G401.6 (cell line): ENCODE measurements around the gene CDK5RAP2.

Experiments used
- FAIRE-seq: peaks from 2 replicates; lab custom pipeline; 2012; peaks lifted over from hg19 to GRCh38; lab: Jason Lieb, UNC

The CDK5RAP2 gene

DNA sequence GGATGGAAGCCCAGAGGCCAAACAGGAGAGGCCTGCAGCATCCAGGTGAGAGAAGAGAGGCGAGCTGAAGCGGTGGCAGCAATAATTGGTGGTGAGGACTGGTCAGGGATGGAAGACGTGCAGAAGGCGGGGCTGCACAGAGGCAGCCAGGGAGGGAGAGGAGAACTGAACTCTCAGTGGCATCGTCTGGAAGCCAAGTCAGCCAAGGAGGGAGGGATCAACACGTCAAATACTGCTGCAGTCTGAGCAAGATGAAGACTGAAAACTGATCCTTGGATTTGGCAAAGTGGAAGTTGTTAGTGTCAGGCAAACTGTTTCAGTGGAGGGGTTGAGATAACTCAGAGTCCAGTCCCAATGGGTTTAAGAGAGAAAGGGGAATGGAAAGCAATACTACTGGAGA, 145.4 kb downstream of the CDK5RAP2 start:
- no peak for FAIRE-seq

DNA sequence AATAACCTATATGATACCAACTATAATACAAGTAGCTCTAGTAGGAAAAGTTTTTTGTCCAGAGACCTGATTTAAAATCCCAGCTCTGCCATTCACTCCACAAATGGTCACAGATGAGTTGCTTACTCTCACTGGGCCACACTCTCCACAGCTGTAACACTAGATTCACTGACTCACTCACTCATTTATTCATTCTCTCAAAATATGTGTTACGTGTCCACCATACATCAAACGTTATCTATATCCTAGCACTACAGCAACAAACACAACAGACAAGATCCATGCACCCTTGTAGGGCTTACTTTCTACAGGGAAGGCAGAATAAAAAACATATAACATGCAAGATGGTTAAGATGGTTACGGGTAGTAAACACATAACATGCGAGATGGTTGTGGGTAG, 146.3 kb downstream of the CDK5RAP2 start:
- no peak for FAIRE-seq

DNA sequence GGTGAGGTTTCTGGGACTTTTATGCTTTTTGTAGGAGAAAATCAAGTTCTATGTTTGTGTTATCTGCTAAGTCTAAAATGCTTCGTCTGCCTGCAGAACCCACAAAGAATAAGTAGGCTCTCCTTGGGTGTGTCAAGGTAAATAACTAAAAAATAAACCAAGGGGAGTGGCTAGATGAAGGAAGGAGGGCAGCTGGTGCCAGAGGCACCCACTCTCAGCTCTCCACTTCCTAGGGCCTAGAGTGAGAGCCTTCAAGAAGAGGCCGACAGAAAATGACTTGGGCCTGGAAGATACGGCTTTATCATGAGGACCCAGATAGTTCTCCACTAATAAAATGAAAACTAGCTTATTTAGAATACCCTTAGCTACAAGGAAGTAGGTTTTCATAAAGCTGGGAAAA, 147.4 kb downstream of the CDK5RAP2 start:
- FAIRE-seq = no peak

- FAIRE-seq = no peak
Measured at GRCh38 chr9:120431268-120431667, 148.7 kb downstream of the CDK5RAP2 start.

DNA sequence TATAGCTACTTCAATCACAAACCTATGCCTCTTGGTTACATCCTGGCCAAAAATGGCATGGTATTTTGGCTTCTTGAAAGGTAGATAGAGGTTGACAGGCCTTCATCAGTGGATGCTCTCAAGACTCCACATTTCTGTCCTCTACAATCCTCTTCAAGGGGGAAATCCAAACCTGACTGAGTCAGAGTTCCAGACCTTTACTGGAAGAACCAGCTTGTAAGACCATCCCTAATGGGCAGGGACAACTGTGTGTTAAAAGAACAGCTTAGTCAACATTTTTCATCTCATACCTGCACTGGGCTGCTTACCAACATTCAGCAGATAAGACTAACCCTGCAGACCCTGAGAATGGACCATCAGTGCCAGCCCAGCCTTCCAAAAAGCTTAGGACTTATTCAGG, 155.7 kb downstream of the CDK5RAP2 start:
- FAIRE-seq = no peak

DNA sequence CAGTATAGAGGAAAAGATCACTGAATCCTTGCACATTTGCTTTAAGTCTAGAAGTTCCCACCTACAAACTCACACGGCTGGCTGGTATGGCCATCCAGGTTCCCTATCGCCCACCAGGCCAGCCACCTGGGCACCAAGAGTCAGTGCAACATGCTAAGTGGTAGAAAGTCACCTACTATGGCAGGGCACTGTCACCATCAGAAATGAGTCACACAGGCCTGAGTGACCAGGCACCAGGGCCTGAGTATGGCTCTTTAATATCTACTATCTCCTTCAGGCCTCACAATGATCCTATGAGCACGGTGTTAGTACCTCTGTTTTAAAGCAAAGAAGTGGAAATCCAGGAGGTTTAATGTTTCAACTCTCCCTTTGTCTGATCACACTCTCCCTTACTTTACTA, 156.2 kb downstream of the CDK5RAP2 start:
- FAIRE-seq = no peak

- no peak for FAIRE-seq
Measured at GRCh38 chr9:120421977-120422376, 158.0 kb downstream of the CDK5RAP2 start.

DNA sequence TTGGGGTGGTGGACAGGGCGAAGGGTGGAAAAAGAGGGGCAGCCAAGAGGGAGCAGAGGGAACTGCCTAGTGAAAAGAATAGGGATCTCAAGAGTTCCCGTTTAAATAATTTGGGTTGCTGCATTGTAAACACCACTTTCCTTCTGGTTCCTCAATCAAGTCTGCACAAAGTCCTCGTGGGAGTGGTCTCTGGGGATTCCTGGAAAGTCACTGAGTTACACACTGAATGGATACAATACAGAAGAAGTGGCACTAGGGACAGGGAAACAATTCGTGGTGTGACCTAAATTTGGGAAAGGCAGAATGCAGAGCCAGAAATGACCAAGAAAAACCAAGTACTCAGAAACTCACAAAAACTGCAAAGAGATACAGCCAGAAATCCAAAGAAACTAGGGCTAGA, 161.7 kb downstream of the CDK5RAP2 start:
- no peak for FAIRE-seq

DNA sequence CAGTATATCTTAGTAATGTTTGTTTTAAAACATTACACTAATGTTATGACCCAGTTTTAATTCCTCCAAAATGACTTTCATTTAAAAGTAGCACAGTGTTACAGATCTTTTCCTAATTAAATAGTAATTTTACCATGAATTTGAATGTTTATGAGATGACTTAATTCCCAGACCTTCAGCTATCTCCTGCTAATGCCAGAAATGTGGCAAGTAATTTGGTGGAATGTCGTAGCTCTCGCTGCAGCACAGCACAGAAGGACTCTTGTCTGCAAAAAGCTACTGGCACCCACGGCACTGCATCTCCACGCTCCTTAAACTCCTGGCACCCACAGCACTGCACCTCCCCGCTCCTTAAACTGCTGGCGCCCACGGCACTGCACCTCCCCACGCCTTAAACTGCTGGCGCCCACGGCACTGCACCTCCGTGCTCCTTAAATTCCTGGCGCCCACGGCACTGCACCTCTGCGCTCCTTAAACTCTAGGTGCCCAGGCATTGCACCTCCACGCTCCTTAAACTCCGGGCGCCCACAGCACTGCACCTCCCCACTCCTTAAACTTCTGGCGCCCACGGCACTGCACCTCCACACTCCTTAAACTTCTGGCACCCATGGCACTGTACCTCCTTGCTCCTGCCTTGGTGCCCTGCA, 163.1 kb downstream of the CDK5RAP2 start:
- no peak for FAIRE-seq

GRCh38 chr9:120413121-120414048, 166.6 kb downstream of the CDK5RAP2 start:
- FAIRE-seq = no peak

- no peak for FAIRE-seq
Measured at GRCh38 chr9:120412425-120412951, 167.5 kb downstream of the CDK5RAP2 start.

- no peak for FAIRE-seq
Measured at GRCh38 chr9:120411862-120412424, 168.0 kb downstream of the CDK5RAP2 start.

GRCh38 chr9:120410925-120411501, 169.0 kb downstream of the CDK5RAP2 start:
- no peak for FAIRE-seq

DNA sequence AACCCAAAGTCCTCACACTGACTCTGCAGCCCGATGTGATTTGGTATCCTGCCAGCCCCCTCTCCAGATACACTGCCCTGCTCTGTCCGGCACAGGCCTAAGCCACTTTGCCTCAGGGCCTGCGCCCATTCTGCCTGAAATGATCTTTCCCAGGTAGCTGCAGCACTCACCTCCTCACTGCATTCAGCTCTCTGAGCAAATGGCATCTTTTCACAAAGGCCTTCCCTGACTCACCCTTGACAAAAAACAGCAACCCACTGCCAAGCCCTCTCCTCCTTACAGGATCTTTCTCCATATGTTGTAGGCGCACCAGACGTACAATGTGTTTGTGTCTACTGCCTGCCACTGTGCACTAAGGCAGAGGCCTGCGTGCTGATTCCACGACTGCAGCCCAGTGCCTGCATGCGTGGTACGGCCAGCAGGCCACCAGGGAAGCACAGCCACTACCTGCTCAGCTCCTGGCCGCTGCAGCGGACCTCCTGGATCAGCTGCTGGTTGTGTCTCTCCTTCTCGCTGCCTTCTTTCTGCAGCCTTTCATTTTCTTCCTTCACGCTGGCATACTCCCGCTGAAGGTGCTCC, 171.2 kb downstream of the CDK5RAP2 start:
- no peak for FAIRE-seq

- no peak for FAIRE-seq
Measured at GRCh38 chr9:120405860-120406259, 174.1 kb downstream of the CDK5RAP2 start.

DNA sequence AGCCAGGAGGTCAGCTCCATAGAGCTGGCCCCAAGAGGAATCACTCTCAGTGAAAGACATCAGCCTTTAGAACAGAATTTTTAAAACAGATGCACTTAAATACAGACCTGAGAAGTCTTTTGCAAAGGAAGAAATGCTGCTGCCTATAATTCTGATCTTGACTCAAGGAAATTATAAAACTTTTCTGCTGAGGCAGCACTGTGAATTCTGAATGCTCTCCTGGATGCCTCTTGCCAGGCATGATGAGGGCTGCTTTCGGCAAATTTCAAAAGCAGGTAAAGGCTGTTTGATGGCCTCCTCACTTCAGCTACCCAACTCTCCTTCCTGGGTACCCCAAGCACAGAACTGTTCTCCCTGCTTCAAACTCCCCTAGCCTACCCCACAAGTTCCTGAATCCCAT, 174.8 kb downstream of the CDK5RAP2 start:
- FAIRE-seq = no peak

DNA sequence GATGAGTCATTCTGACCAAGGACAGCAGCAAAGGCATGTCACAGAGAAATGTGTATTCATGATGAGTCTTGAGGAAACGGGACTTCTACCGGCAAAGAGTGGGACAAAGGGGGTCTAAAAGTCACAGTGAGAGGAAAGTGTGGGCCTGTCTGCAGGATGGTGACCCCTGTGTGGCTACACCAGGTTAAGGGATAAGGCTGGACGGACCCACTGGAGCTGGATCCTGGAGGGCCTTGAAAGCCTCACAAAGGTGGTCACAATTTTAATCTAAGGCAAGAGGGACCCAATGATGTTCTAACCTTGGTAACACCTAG, 176.5 kb downstream of the CDK5RAP2 start:
- FAIRE-seq = no peak

DNA sequence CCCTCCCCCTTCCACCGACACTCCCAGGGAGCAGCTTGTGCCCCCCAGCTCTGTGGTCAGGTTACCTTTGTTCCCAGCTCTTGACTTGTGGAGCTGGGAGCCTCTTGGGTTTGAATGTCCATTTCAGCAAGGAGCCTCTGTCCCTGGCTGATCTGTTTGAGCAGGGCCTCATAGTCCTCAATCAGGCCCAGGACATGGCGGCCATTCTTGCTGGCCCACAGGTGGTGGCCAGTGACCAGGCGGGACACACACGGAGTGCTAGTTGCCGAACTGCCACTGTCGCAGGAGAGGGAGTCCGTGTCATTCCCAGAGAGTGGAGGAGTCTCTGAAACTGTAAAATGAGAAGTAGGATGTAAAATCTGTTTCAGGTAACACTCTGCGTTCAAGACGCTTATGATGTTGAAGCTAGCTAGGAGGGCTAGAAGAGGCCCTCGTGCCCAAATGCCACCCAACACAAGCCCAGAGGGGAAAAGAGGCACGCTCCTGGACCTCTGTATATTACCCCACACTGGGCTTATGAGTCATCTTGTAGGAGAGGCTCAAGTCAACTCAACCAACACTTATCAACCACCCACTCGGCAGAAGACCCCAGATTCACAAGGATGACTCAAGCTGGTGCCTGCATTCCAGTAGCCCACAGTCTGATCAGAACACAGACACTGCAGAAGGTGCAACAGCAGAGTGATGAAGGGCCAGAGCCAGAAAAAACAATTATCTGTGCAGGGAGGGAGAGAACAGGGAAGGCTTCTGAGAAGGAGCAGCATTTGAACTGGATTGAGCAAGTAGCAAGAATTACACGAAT, 177.0 kb downstream of the CDK5RAP2 start:
- FAIRE-seq = no peak

GRCh38 chr9:120399940-120400339, 180.0 kb downstream of the CDK5RAP2 start:
- FAIRE-seq = no peak

DNA sequence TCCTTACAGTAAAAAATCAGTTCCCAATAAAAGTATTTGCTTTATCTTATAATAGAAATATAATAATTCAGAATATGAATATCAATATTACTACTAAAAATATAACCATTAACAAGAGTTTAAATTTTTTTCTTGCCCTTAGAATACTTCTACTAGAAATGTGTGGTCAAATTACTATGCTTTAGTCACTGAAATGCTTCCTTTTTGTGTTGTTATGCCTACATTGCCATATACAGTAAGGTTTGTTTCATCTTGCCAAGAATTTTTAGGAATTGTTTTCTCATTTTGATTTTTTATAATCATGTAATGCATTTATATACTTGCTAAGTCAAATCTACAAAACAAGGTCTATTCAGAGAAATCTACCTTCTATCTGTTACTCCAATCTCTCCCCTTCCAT, 181.7 kb downstream of the CDK5RAP2 start:
- no peak for FAIRE-seq

GRCh38 chr9:120397453-120397852, 182.5 kb downstream of the CDK5RAP2 start:
- no peak for FAIRE-seq

- no peak for FAIRE-seq
Measured at GRCh38 chr9:120396931-120397330, 183.0 kb downstream of the CDK5RAP2 start.
